HG03159 (cell line): ENCODE results near the gene ZFP36L2.

Source experiments
- ATAC-seq: cut with Tn5 transposase; IDR thresholded peaks from one replicate; pipeline ENCODE4 v1.9.1; 2021; ENCODE audit warnings: mild to moderate bottlenecking, moderate library complexity; ENCODE audit not compliant: unreplicated experiment

The ZFP36L2 gene

DNA sequence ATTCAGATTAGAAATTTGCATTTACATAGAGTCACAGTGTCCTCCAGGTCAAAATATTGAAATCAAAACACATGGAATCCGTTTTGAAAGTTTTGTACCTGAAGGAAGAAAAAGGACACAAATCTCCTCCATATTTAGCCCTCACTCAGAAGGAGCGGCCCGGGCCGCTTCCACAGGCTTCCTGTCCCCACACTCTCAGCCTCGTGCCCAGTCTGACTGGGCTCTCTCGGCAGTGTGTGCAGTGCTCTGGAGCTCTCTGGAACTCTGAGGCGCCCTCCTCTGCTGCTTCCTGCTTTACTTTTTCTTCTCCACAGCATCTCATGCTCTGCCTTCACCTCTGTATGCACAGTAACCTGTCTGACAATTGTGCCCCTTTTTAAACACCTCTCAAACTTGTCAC, 22.2 kb upstream of the ZFP36L2 start:
- ATAC-seq = no peak

DNA sequence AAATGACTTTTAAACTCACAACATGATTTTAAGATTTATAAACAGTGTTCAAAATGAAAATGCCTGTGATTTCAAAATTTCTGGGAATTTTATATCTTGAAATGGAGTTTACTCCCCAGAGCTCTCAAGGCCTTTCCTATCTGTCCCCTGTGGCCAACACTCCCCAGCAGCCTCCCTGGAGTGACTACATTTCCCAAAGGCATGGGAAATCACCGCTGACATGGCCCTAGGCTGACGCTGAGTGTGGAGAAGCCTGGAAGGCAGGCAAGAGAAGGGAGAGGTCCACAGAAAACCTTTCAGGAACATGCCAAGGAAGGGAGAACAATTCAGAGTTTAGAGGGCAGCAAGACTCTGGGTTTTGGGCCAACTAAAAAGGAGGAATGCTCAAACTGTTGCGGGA, 20.2 kb upstream of the ZFP36L2 start:
- no peak for ATAC-seq

DNA sequence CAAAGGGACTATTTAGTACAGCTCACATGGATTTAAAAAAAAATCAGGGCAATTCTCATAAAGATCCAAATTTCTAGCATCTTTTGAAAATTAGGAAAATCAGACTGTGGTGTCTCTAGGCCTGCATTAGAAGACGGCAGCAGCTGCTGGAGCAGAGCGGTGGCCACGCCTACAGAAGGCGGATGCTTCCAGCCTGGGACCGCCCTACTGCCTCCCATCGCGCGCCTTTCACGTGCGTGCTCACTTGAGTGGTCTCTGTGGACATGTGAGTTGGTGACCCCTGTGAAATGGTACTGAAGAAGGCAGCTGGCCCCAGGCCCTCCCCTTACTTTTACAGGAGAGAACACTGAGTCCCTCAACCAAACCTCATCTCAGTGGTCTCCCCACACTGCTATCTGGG, 15.2 kb upstream of the ZFP36L2 start:
- no peak for ATAC-seq

DNA sequence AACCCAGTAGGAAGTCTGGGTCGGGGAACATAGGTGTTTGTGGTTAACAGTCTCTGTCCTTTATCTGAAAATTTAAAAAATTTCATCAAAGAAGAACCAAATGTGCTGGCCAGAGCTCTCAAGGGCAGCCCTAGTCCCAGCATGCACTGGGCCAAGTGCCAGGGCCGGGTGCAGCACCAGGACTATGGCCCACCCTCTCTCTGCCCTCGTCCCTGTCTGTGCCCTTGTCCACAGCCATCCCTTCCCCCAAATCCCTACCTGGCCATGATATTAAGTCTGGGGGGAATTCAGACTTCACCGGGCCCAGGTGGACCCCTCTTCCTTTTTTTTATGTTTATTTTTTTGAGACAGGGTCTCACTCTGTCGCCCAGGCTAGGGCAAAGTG, 14.4 kb upstream of the ZFP36L2 start:
- ATAC-seq = no peak

DNA sequence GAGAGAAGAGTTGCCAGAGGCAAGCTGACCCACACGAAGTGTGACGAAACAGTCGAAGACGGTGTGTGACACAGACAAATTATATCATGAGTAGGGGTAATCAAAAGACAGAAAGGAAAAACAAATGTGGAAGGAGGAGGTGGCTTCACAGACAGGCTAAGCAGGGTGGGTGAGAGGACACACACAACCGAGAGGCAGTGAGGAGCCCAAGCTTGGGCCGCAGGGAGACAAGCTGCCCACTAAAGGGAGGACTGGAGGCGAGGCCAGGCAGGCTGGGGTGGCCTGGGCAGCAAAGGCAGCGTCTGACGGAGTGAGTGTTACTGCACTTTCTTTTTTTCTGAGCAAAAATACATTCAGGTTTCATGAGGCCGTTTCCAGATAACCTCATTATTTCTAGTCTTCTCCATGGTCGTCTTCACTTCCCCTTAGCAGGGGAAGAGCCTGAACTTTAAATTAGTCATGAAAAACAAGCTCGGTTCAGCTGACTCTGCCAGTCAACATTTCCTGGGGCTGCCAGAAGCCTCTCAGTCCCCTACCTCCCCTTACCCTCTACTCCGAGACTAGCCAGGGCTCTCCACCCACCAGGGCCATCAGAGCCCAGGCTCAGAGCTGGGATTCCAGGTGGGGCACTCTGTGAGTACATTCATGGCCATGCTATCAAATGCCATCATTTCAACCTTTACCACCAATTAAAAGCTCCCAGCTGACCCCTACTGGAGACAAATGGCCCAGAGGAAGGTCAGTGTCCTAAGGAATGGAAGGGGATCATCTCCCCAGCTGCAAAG, 13.8 kb upstream of the ZFP36L2 start:
- peak; percentile 64 for ATAC-seq

DNA sequence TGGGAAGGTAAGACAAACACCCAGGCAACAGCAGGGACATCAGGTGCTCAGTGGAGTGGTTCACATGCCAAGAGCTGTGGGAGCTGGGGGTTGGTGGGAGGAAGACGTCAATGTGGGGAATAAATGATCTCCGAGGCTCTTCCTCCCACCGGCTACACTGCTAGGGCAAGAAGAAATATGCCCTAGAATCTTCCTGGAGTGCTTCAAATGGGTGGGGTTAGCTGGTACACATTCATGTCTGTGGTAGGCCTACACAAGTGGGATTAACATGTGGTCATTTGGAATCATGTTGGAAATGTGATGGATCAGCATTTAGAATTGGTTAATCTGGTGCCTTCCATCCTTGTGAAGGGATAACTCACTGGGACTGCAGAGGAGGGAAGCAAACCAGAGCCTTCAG, 12.4 kb upstream of the ZFP36L2 start:
- ATAC-seq = no peak

DNA sequence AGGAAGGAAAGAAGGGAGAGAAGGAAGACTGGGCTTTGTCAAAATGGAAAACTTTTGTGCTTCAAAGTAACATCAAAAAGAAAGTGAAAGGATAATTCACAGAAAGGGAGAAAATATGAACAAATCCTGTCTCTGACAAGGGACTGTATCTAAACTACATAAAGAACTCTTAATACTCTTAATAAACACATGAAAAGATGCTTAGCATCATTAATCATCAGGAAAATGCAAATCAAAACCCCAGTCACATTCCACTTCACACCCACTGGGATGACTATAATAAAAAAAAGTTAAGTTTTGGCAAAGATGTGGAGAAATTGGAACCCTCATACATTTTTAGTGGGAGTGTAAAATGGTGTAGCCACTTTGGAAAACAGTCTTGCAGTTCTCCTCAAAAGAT, 11.8 kb upstream of the ZFP36L2 start:
- ATAC-seq = no peak

DNA sequence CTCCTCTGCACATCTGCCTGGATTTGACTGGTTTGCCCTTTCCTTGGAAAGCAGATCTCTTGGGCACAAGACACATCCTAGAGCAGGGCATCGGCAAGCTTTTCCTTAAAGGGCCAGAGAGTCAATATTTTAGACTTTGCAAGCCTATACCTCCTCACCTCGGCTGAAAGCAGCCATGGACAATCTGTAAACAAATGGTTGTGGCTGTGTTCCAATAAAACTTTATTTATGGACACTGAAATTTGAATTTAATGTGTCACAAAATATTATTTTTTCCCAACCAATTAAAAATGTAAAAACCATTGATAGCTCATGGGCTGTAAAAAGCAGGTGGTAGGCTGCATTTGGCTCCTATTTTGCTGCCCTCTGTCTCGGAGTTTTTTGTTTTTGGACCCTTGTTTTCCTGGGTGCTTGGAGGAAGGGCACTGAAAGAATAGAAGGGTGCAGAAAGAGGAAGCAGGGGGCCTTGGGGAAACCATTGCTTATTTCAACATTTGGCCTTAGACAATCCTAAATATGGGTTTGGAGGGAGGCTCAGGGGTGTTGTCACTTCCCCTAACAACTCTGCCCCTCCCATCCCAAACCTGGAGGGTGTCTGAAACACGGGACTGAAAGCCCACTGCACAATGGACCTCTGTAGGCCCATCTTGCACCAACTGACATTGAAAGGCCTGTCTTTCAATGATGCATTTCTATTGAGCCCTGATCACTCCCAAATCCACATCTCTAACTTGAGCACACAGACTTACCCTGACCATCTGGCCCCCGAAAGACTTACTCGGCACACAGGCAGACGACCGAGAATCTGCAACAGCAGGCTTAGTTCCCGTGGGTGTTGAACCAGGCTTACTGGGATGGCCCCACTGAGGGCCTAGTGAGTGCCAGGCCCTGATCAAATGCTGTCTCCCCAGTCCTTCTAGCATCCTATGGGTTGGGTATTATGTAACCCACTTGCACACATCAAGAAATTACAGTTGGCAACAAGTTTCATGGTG, 7.1 kb upstream of the ZFP36L2 start:
- ATAC-seq = no peak

DNA sequence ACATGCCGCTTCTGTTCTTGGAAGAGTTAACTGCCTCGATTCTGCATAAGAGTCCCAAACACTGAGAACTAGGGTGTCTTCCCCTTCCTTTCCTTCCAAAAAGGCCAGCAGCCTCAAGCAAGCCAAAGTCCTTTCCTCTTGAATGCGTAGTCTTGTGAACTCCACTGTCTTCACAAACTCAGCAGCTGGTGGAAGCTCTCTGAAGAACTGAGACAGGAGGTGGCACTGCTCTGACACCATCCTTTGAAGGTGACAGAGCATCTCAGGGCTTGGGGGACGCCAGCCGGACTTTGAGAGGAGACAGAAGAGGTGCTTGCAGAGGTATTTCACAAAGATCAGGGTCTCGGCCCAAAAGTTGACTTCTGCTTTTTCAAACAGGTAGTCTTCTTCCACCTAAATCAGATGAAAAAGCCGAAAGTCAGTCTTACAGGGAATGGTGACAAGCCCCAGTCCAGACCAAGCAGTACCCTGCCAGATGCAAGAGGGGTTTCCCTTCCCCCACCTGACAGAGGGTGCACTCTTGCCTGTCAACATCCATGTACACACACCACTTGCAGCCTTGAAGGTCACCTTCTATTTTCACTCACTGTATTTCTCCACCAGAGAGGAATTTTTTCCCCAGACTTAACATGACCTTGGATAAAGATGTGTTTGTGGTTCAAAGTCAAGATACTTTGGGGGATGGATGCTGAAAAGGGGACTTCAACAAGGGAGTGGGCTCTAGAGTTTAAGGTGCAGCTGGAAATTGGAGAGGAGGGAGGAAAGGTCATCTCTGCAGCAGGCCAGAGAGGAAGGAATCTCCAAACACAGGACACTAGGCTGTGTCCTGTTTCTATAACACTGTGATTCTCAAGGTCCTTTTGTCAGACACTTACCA, 4.8 kb upstream of the ZFP36L2 start:
- ATAC-seq = no peak

DNA sequence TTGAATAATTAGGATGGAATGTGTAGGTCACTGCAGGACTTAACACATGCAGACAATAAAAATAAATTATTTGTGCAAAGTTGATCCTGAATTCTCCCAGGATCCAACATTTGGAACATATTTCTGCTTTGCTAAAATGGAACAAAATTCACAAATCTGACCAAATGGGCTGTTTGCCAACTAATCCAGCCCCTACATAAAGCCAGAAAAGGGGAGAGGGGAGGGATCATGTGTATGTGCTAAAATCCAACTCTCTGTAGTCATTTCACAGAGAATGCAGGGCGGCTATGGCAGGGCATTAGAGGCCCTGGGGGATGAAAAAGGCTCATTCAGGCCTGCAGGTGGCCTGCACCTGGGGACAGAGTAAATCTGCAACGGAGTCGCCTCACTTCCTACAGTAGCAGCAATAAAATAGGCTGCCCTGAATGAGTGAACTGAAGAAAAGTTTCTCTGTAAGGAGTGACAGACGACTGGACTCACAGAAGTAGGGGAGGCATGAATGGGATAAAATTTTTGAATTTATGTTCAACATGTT, 4.0 kb upstream of the ZFP36L2 start:
- no peak for ATAC-seq

DNA sequence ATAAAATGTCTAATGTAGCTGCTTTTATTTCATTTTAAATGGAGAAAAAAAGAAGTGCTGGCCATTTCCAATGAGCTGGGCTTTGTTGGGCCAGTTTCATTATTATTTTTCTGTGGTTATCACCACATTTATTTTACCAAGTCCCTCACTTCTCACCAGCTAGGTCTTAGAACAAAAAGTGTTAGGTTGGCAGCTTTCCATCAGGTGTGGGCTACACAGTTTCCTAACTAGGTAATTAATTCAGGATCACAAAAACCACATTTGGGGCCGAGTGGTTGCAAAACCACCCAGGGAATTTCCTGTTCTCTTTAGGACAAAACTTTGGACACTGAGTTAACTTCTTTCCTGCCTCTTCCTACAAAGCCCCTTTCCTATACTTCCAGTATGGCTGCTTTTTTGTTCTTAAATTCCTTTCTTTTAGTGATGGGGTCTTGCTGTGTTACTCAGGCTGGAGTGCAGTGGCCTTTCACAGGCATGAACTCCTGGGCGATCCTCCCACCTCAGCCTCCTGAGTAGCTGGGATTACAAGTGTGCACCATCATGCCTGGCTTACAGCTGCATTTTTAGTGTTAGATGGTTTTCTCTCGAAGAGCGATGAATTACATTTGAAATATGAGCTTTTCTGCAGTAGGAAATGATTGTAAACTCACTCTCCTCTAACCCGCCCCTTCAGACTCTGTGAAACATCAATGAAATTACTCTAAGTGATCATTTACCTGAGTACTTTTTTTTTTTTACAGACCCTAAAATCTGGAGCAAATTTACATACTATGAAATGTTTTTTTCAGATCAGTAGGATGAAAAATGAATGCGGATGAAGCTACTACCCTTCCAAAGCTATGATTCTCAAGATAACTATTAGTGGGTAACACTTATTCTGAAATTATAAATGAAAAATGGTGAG, 2.6 kb upstream of the ZFP36L2 start:
- no peak for ATAC-seq

DNA sequence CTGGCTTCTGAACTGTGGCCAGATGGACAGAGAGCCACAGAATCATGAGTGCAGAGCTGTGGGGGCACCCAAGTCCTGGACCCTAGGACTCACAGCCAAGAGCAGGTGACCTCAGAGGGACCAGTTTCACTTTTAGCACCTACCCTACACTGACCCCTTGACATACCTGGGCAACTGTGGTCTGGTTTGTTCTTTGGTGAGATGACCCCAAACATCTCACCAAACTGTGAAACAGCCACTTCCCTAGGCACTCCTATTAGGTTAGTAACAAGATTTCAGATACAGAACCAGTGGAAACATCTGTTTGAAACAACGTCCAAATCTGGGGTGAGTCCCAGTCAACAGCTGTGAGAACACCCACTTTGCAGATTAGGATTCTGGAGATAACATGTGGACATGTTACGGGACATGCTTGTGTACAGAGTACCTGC, 1.9 kb upstream of the ZFP36L2 start:
- no peak for ATAC-seq

DNA sequence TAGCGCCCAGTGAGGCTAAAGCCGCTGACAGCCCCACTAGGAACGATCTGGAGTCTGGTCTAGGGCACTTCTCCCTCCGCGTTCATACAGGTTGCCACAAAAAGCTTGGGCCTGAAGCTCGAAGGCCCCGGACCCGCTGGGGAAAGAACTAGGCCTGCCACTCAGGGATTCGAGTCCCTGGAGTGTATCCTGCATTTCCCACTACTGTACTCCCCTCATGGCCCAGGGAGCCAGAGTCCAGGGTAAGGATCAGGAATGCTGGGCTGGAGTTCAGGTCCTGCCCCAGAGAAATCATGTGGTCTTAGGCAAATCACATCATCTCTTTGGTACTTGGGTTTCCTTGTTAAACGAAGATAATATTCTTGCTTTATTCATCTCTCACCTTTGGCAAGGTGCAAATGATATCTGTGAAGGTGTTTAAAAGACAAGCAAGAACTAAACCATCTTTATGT, 1.4 kb upstream of the ZFP36L2 start:
- ATAC-seq = no peak

DNA sequence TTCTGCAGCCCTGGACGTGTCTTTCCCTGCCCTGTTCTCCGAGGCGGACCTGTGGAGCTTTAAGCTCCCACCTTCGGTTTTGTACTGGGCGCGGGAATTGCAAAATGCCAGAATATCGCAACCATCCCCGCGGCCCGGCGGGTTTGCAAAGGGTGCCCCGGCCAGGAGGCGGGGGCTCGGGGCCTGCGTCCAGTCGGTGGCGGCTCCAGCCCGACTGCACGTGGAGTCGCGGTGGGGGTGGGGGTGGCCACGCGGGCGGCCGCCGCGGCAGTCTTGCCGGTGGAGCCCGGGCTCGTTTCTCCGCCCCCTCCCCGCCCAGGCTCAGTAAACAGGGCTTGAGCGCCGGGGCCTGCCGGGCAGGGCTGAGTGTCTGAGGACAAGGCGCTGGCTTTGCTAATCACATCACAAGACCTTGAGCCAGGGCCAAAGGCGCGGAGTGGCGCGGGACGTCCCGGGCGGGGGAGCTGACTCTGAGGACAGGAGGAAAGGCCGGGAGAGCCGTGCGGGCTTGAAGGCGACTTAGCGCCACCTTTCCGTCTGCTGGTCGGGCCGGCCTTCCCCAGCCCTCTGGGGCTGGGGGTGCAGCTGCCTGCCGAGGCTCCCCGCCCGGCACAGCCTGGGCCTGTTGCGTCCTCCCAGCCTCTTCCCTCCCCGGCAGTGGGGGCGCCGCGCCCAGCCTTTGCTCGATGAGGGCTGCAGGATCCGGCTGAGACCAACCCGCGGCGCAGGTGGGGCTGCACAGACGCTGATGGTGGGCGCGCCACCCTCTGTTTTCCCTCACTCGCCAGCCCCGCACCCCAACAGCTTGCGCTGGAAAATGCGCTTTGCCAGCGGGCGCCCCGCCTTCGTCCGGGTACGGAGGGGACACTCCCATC, 786 bp upstream of the ZFP36L2 start:
- peak; percentile 16 for ATAC-seq

DNA sequence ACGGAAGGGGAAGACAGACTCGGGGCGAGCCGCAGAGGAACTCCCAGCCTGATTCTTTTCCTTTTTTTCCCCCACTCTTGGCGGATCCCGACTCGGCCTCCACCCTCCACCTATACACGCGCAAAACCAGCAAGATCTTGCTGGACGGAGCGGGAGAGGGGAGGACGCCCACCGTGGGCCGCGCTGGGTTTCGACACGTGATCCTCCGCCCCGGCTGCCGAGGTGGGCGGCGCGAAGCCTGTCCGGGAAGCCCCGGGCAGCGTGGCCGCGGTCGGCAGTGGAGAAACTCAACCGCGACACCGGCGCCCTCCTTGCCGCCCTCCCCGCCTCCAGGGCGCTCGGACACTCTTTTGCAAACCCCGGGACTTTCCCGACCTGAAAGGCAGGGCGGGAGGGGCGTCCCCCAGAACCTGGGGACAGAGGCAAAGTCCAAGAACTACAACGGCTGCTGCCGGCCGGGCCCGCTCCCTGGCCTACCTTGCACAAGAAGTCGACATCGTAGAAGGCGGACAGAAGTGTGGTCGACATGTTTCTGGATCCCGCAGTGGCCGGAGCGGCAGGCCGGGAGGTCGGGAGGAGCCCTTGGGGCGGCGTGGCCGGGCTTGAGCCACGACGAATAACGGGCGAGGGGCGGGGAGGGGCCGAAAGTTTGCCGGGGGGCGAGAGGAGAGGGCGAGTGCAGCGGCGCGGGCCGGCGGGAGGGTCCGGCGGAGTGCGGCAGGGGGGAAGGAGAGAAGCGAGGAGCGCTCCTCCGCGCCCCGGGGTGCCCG, 433 bp downstream of the ZFP36L2 start:
- ATAC-seq = peak; percentile 21

DNA sequence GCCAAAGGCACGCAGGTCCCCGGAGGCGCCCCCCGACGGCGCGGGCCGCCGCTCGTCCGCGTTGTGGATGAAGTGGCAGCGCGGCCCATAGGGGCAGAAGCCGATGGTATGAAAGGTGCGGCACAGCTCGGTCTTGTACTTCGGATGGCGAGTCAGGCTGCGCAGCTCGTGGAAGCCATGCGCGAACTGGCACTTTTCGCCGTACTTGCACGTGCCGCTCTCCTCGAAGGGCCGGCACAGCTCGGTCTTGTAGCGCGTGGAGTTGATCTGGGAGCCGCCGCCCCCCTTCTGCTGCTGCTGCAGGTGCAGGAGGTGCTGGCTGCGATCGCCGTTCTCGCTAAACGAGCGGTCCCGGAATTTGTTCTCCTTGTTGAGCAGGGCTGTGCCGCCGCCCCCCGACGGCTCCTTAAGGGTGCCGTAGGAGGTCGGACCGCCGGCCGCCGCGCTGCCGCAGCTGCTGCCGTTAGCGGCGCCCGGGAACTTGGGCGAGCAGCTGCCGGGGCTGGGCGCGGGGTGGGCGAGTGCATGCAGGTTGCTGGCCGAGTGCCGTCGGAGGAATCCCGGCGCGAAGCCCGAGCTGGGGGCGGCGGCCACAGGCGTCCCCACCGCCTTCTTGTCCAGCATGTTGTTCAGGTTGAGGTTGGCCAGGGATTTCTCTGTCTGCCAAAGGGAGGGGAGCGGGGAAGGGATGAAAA, 1.2 kb downstream of the ZFP36L2 start:
- no peak for ATAC-seq

DNA sequence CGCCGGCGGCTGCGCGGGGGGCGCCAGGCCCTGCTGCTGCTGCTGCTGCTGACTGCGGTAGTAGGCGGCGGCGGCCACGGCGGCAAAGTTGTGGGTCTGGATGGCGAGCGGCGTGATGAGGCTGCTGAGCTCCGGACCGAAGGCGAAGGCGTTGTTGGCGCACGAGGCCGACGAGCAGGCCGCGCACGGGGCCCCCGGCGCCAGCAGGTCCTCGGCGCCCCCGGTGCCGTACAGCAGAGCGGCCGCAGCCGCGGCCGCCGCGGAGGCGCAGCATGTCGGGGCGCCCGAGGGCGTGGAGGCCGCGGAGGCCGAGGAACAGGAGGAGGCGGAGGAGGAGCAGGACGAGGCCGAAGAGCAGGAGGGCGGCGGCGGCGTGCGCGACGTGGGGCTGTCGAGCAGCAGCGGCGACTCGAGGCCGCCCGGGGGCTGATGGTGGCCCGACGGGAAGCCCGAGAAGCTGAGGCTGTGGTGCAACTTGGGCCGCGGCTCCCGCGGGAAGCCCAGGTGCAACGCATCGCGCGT, 1.8 kb downstream of the ZFP36L2 start:
- no peak for ATAC-seq
